OCI-LY1 (cell line): ENCODE measurements around the gene WNT6.

Source experiments
- H2AFZ ChIP-seq: fragments of 200-600 bp; sonication (generic), shearing (Covaris generic); 2 replicates; pipeline ENCODE4 v1.6.0; 2014; ENCODE audit warnings: antibody characterized with exemption, mild to moderate bottlenecking, low read length
- H3F3A ChIP-seq: fragments of 200-600 bp; sonication (generic), shearing (Covaris generic); 2 replicates; pipeline ENCODE4 v1.6.0; 2014; ENCODE audit warnings: mild to moderate bottlenecking, antibody characterized with exemption, low read length, moderate library complexity; ENCODE audit not compliant: insufficient read depth
- H3K27ac ChIP-seq: fragments of 200-600 bp; sonication (generic); 2 replicates; pipeline ENCODE4 v1.5.1; 2014; ENCODE audit warnings: low read length, mixed run types, mild to moderate bottlenecking, low read depth; ENCODE audit not compliant: poor library complexity, severe bottlenecking
- H3K27me3 ChIP-seq: fragments of 200-600 bp; sonication (generic); 2 replicates; pipeline ENCODE4 v1.6.0; 2014; ENCODE audit warnings: antibody characterized with exemption, mild to moderate bottlenecking, low read length, moderate library complexity; ENCODE audit not compliant: insufficient read depth
- H3K36me3 ChIP-seq: fragments of 200-600 bp; sonication (generic); 2 replicates; pipeline ENCODE4 v1.6.1; 2014; ENCODE audit warnings: mild to moderate bottlenecking, antibody characterized with exemption, low read length, moderate library complexity, mixed read lengths; ENCODE audit not compliant: insufficient read depth
- H3K4me1 ChIP-seq: fragments of 200-600 bp; sonication (generic); 2 replicates; pipeline ENCODE4 v1.5.1; 2014; ENCODE audit warnings: mild to moderate bottlenecking, low read length, moderate library complexity; ENCODE audit not compliant: insufficient read depth, severe bottlenecking
- H3K4me2 ChIP-seq: fragments of 200-600 bp; sonication (generic), shearing (Covaris generic); 2 replicates; pipeline ENCODE4 v1.6.1; 2014; ENCODE audit warnings: low read length
- H3K4me3 ChIP-seq: fragments of 200-600 bp; sonication (generic); 2 replicates; pipeline ENCODE4 v1.5.1; 2014; ENCODE audit warnings: low read length, low read depth, mild to moderate bottlenecking, mixed read lengths; ENCODE audit not compliant: poor library complexity, severe bottlenecking
- H3K79me2 ChIP-seq: fragments of 200-600 bp; shearing (Covaris generic); 2 replicates; pipeline ENCODE4 v1.6.1; 2016; ENCODE audit warnings: mixed run types, low read length, mixed read lengths; ENCODE audit not compliant: insufficient read depth
- H3K9ac ChIP-seq: fragments of 200-600 bp; sonication (generic), shearing (Covaris generic); 2 replicates; pipeline ENCODE4 v1.6.1; 2014; ENCODE audit warnings: mild to moderate bottlenecking, low read length, mixed read lengths
- H3K9me2 ChIP-seq: fragments of 200-600 bp; sonication (generic), shearing (Covaris generic); 2 replicates; pipeline ENCODE4 v1.6.1; 2014; ENCODE audit warnings: low read depth, mild to moderate bottlenecking, low read length, mixed read lengths
- H3K9me3 ChIP-seq: fragments of 200-600 bp; shearing (Covaris generic); 2 replicates; pipeline ENCODE4 v1.6.1; 2014; ENCODE audit warnings: low read length, mixed read lengths
- H4K20me1 ChIP-seq: fragments of 200-600 bp; sonication (generic), shearing (Covaris generic); 2 replicates; pipeline ENCODE4 v1.6.0; 2016; ENCODE audit warnings: mild to moderate bottlenecking, low read length; ENCODE audit not compliant: insufficient read depth
- EZH2 ChIP-seq: fragments of 200-600 bp; sonication (generic), shearing (Covaris generic); IDR thresholded peaks from 2 replicates; pipeline ENCODE4 v1.8.0; 2017; ENCODE audit warnings: borderline replicate concordance, mixed run types, mild to moderate bottlenecking, antibody characterized with exemption, low read length, moderate library complexity, mixed read lengths
- TF ChIP-seq, protein P1 (sequence below): fragments of 200-600 bp; sonication (generic), shearing (Covaris generic); IDR thresholded peaks from 2 replicates; pipeline ENCODE4 v1.5.1; 2017; ENCODE audit warnings: mild to moderate bottlenecking, antibody characterized with exemption, low read length, moderate library complexity, mixed read lengths

Gene WNT6

DNA sequence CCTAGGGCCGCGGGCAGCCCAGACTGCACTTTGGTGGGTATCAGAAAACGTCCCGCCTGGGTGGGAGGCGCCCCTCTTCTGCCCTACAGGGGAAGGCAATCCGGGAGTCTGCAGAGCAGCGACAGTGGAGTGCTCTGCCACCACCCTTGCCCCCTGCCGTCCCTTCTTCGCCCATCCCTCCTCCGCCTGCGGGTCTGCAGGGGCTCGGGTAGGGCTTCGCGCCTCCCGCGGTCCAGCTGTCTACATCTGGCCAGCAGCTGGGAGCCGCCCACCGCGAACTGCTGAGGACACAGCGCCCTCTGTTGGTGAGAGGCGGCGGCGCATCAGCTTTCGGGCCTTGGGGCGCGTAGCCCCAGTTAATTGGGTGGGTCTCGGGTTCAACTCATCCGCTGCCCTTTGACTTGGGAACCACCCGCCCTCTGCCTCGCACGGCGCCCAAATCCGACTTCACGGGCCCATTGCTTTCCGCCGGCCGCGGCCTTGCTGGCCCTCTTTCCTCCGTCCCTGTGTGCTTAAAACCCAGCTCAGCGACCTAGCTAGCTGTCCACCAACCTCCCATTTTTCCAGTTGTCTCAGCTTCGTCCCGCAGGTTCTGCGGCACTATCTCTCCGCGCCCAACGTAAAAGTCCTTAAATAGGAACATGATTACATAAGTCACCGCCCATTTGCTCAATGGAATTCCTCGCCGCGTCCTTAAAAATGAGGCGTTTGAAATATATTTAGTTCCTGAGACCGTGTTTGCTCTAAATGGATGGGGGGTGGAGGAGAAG lies 38.7 kb downstream of the WNT6 start:
- no peak overlapping the region for H3K4me3 ChIP-seq
- no peaks in the 10 kb centered on the region for H3K36me3 ChIP-seq
- no peaks in the 10 kb centered on the region; the same call in 1 of the 2 replicates for H3K27me3 ChIP-seq
- no peaks in the 10 kb centered on the region for H3K79me2 ChIP-seq
- no peak overlapping the region for H3K27ac ChIP-seq
- TF ChIP-seq, protein P1, sequence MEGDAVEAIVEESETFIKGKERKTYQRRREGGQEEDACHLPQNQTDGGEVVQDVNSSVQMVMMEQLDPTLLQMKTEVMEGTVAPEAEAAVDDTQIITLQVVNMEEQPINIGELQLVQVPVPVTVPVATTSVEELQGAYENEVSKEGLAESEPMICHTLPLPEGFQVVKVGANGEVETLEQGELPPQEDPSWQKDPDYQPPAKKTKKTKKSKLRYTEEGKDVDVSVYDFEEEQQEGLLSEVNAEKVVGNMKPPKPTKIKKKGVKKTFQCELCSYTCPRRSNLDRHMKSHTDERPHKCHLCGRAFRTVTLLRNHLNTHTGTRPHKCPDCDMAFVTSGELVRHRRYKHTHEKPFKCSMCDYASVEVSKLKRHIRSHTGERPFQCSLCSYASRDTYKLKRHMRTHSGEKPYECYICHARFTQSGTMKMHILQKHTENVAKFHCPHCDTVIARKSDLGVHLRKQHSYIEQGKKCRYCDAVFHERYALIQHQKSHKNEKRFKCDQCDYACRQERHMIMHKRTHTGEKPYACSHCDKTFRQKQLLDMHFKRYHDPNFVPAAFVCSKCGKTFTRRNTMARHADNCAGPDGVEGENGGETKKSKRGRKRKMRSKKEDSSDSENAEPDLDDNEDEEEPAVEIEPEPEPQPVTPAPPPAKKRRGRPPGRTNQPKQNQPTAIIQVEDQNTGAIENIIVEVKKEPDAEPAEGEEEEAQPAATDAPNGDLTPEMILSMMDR = peak; percentile 95
- TF ChIP-seq EZH2 = no peak
- H3K4me2 ChIP-seq = peak overlapping the region; percentile 67; the same call in 1 of the 2 replicates
- H3K9me2 ChIP-seq = no peaks in the 10 kb centered on the region
- no peaks in the 10 kb centered on the region for H3K9me3 ChIP-seq
- peaks cover 49% of the 10 kb centered on the region for H3K4me1 ChIP-seq
- H3F3A ChIP-seq = no peaks in the 10 kb centered on the region
- H2AFZ ChIP-seq = no peak overlapping the region
- no peak overlapping the region for H3K9ac ChIP-seq
- no peaks in the 10 kb centered on the region for H4K20me1 ChIP-seq

DNA sequence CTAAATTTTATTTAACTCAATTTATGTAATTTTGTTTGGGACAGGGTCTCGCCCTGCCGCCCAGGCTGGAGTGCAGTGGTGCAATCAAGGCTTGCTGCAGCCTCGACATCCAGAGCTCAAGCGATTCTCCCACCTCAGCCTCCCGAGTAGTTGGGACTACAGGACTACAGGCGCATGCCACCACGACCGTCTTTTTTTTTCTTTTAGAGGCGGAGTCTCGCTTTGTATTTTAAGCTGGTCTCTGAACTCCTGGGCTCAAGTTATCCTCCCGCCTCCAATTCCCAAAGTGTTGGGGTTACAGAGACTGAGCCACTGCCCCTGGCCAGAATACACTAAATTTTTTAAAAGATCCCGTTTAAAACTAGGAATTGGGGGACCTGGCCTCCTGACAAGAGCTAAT lies 39.5 kb downstream of the WNT6 start:
- Histone ChIP-seq H3K9me2 (no peaks in the 10 kb centered on the region), H3K27ac (no peak overlapping the region), H3K27me3 (no peaks in the 10 kb centered on the region; the same call in 1 of the 2 replicates), H3K4me1 (peaks cover 40% of the 10 kb centered on the region), H3K79me2 (no peaks in the 10 kb centered on the region), H3K9me3 (no peaks in the 10 kb centered on the region), H3F3A (no peaks in the 10 kb centered on the region), H3K9ac (no peak overlapping the region), H3K4me3 (no peak overlapping the region), H2AFZ (no peak overlapping the region), H3K36me3 (no peaks in the 10 kb centered on the region), H4K20me1 (no peaks in the 10 kb centered on the region), H3K4me2 (no peak overlapping the region)
- no peak for TF ChIP-seq EZH2
- TF ChIP-seq, protein P1 = no peak

DNA sequence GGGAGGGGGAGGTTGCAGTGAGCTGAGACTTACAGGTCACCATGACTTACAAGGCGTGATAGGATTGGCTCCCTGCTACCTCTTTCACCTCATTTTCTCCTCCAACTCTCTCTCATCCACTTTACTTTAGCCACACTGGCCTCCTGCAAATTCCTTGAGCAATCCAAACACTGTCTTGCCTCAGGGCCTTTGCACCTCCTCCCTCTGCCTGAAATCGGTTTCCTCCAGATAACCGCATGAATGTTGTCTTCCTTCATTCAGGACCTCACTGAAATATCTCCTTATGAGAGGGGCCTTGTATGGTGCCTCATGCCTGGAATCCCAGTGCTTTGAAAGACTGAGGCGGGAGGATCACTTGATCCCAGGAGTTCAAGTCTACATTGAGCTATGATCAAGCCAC lies 42.8 kb downstream of the WNT6 start:
- H3K9ac ChIP-seq = no peak overlapping the region
- H3K27me3 ChIP-seq = no peaks in the 10 kb centered on the region; the same call in 1 of the 2 replicates

More for the DNA sequence above, 42.8 kb downstream of the WNT6 start:
- H3K79me2 ChIP-seq = no peaks in the 10 kb centered on the region
- H3F3A ChIP-seq = no peaks in the 10 kb centered on the region
- no peaks in the 10 kb centered on the region for H3K9me2 ChIP-seq
- no peak overlapping the region for H3K27ac ChIP-seq
- H3K36me3 ChIP-seq = no peaks in the 10 kb centered on the region
- H3K4me3 ChIP-seq = no peak overlapping the region
- no peak for TF ChIP-seq EZH2
- TF ChIP-seq, protein P1 = no peak
- H3K4me2 ChIP-seq = no peak overlapping the region
- no peaks in the 10 kb centered on the region for H4K20me1 ChIP-seq
- no peaks in the 10 kb centered on the region for H3K9me3 ChIP-seq
- no peak overlapping the region for H2AFZ ChIP-seq
- peaks cover 7% of the 10 kb centered on the region for H3K4me1 ChIP-seq
